GM19099 (cell line): ENCODE data around the gene PIGC.

Experiments used
- POLR2A ChIP-seq: IDR thresholded peaks from 3 replicates; pipeline ENCODE4 v1.6.1; 2011; ENCODE audit warnings: low read depth; ENCODE audit not compliant: insufficient read length; ENCODE audit errors: extremely low read depth

PIGC gene

GRCh38 chr1:172398970-172399755 is 44.7 kb downstream of the PIGC start:
- TF ChIP-seq POLR2A, result no peak

- no peak for TF ChIP-seq POLR2A
These were observed 45.7 kb downstream of the PIGC start for GRCh38 chr1:172398193-172398592.

GRCh38 chr1:172397633-172398032 is 46.2 kb downstream of the PIGC start:
- TF ChIP-seq POLR2A, result no peak

GRCh38 chr1:172397221-172397620 is 46.6 kb downstream of the PIGC start:
- no peak for TF ChIP-seq POLR2A

DNA sequence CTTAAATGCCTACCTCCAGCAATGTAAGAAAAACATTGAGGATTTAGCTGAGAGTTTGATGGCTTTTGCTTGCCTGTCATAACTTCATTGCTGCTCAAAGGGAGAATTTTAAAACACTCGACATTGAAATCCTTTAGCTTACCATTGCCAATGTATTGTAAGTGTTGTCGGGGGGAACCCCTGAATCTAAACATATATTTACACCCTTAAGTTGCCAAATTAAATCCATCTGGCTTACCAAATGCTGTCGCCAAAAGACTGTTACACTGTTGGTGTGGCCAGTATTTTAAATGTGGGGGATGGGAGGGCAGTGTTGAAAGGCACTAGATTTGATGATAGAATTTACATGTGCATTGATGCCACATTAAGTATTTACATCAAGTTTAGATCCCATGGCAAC is 48.3 kb downstream of the PIGC start:
- TF ChIP-seq POLR2A, result no peak

DNA sequence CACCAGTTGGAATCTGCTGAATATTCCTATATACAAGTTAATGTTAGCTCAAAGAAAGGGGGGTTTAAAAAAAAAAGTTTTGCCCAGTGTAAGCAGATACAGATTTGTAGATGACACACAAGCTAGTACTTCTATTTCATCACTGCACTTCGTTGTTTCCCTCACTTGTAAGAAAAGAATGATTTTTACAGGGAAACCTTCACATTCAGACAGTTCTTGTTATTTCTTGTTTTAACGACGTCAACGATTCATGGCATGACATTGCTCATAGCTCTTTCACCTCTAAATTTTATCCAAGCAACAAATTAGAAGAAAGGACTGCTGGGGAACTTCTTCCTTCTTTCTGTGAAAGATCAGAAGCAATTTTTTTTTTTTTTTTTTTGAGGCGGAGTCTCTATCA is 49.1 kb downstream of the PIGC start:
- TF ChIP-seq POLR2A, result no peak

DNA sequence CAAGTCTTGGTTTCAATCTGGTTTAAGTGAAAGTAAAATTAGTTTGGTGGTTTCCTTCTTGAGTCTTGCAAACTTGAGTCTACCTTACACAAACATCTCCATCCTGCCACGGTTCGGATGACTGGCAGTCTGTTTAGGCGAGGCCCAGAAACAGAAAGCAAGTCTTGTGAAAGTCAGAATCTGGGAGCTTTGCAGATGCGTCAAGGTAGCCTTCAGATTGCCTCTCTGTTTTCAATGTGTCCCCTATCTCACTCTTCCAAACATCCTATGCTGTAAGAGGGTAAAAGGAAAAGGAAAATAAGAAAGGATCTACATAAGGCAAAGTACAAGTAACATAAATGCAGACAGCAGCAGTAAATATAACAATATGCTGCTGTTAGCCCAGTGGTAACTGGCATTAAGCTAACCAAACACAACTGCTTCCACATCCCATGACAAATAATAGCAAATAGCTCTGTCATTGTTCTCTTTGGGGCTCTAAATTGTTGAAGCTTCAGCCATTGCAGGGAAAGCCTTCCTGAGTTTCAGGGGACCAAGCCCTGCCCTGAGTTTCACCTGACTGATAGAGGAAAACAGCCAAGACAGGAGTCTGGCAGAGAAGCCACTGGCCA is 49.6 kb downstream of the PIGC start:
- no peak for TF ChIP-seq POLR2A

GRCh38 chr1:172393354-172393753 is 50.5 kb downstream of the PIGC start:
- no peak for TF ChIP-seq POLR2A

- TF ChIP-seq POLR2A, result no peak
These were observed 51.9 kb downstream of the PIGC start for GRCh38 chr1:172391976-172392375.
